ENCODE results near the gene IFT81.

The IFT81 gene

DNA sequence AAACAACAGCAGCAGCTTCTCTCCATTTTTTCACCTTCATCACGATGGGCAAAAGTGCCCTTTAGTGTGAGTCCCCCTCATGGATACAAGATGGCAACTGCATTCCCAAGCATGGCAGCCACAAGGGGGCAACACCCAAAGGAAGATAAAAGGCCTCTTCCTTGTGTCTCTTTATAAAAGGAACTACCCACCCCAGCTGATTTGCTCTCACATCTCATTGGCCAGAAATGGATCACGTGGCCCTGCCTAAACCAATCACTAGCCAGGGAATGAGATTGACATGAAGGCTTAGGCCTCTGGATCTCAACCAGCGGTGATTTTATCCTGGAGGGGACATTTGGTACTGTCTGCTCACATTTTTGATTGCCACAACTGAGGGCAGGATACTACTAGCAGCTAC, 21.9 kb upstream of the IFT81 start:
- TF ChIP-seq GATA2 (IDR thresholded peaks at IDR 0.05; ENCODE audit: low read depth, low read length), result no peak

DNA sequence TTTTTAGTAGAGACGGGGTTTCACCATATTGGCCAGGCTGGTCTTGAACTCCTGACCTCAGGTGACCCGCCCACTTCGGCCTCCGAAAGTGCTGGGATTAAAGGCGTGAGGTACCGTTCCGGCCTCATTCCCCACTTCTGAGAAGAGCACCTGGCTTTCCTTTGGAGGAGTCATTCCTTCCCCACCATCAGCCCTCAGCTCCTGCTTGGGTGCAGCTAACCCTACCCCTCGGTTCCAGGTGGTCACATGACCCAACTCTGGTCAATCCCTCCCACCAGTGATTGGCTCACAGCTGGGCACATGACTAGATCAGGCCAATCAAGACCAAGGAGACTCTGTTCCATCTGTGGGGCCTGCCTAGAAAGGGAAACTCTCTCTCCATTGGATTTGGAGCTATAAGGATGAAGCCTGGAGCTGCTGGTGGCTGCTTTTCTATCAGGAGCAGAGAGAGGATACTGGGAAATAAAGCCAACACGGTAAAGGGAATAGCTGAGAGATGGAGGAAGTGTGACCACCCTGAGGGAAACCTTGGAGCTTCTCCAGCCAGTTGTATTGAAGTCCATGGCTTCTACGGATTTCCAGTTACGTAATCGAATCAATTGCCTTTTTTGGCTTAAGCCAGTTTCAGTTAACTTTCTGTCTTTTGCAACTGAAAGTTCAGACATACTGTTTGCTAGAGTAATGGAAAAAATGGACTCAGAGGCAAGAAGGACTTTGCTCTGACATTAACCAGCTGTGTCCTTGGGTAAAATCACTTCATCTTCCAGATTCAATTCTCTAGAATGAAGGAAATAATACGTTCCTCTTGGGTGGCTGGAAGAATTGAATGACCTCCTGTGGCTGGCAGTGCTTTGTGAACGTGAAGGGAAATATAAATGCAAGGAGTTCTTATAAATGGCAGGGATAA, 19.7 kb upstream of the IFT81 start:
- no peak for TF ChIP-seq GATA2 (IDR thresholded peaks at IDR 0.05; ENCODE audit: low read depth, low read length)
- TF ChIP-seq GATA3 (IDR thresholded peaks at IDR 0.05; ENCODE audit: low read depth, low read length), result no peak

DNA sequence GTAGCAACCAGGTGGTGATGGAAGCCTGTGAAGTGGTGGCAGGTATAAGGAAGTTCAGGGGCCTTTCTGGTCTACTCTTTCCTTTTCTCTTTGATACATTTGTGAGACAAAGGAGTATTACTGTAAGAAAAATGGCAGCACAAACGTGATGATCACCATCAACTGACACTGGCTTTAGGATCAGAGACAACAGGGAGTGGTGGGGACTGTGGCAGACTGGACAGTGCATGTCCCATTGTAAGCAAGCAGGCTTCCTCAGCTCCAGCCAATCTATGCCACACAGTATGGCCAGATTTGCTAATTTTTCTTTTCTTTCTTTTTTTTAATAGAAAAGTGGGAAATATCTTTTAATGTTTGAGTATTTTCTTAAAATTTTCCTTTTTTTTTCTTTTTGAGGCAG, 19.0 kb upstream of the IFT81 start:
- TF ChIP-seq GATA2 (IDR thresholded peaks at IDR 0.05; ENCODE audit: low read depth, low read length) (no peak), GATA3 (IDR thresholded peaks at IDR 0.05; ENCODE audit: low read depth, low read length) (no peak)

DNA sequence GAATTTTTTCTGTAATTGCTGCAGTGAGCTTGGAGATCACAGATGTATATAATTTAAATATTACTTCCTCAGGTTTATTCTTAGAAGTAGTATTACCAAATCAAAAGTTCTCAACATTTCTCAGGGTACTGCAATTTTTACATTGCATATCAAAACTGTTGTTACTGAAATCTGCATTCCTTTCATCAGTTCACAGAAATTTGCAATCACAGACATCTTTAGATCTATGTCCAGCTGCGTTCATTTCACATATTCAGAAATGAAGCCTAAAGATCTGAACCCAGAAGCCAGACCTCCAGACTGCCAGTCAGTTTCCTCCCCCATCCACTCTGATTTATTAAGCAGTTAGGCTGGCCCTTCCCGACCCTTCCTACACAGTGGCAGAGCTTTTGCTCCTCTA, 18.2 kb upstream of the IFT81 start:
- no peak for TF ChIP-seq GATA3 (IDR thresholded peaks at IDR 0.05; ENCODE audit: low read depth, low read length)
- TF ChIP-seq GATA2 (IDR thresholded peaks at IDR 0.05; ENCODE audit: low read depth, low read length), result no peak

DNA sequence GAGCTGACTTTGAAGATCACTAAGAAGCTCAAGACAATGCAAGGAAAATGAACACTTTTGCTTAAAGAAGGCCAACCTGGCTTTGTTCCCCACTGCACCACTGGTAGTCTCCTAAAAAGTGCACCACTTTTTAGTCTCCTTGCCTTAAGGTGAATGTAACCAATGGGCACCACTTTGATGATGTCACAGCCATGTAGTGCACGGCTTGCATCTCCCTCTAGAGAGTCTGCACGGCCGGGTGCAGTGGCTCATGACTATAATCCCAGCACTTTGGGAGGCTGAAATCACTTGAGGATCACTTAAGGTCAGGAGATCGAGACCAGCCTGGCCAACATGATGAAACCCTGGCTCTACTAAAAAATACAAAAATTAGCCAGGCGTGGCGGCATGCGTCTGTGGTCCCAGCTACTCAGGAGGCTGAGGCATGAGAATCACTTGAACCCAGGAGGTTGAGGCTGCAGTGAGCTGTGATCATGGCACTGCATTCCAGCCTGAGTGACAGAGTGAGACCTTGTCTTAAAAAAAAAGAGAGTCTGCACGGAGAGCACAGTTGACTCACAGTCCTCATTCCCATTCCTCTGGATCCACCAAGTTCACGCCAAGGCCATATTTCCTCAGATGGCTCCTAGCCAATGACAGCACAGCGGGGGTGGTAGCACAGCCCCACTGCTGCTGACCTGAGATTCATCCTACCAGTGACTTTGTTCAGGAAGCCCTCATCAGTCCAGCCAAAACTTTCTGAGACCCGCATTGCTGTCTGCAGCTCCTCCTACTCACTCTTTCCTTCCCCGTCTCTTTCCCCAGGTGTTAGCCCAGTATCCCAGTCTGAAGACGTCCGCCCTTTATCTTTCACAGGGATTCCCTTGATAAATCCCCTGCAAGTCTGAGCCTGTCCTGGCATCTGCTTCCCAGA, 16.5 kb upstream of the IFT81 start:
- TF ChIP-seq GATA3 (IDR thresholded peaks at IDR 0.05; ENCODE audit: low read depth, low read length) (no peak), GATA2 (IDR thresholded peaks at IDR 0.05; ENCODE audit: low read depth, low read length) (no peak)

DNA sequence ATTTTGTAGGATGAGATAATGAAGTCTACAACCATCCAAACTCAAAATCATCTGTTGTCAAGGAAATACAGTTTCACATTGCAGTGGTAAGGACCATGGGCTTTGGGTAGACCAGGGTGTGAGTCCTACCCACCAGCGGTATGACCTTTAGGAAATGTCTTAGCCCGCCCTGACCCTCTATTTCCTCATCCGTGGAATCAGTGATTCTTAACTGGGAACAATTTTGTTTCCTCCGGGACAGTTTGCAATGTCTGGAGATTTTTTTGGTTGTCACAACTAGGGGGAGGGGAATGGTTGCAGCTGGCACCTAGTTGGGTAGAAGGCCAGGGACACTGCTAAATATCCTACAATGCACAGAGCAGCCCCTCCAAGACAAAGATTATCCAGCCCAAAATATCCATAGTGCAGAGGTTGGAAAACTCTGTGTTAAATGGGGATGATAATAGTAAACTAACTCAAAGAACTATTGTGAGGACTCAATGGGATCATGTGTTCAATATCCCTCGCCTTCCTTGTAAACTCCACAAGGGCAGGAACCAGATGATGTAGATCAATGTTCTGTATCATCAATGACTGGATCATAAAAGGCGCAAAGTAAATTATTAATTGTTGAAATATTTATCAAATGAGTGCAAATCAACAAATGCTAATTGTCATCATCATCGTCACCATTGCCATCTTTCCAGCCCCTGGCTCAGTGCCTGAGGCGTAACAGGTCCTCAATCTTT, 15.7 kb upstream of the IFT81 start:
- no peak for TF ChIP-seq GATA2 (IDR thresholded peaks at IDR 0.05; ENCODE audit: low read depth, low read length)
- no peak for TF ChIP-seq GATA3 (IDR thresholded peaks at IDR 0.05; ENCODE audit: low read depth, low read length)

DNA sequence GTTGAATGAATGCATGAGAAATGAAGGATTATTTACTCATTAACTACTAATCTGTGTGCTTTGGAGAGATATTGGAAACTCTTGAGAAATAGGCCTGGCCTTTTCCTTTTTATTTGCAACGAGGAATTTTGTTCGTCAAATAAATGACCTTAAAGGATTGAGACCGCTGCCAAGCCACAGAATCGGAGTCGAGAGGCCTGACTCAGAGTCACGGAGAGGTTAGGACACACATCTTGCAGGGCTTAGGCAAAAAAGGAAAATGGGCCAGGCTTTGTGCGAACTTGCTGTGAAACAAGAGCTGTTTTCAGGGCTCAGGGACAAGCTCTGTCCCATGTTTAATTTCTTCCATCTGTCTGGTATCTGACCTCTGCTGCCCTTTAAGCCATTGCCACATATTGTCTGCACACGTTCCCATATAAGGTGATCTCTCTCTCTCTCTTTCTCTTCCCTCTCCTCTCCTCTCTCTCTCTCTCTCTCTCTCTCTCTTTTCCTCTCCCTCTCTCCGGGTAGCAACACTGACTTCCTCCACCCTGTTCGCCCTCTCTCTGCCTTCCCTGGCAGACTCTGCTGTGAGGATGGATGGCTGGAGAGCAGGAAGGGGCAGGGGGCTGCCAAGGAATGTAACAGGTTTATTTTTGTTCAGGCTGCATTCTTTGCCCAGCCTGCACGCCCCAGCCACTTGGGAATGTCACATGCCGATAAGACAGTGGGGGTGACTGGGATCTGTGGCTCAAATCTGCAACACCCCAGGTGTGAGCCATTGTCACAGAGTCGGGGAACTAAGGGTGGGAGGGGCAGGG, 14.9 kb upstream of the IFT81 start:
- TF ChIP-seq GATA3 (IDR thresholded peaks at IDR 0.05; ENCODE audit: low read depth, low read length) (no peak), GATA2 (IDR thresholded peaks at IDR 0.05; ENCODE audit: low read depth, low read length) (no peak)

DNA sequence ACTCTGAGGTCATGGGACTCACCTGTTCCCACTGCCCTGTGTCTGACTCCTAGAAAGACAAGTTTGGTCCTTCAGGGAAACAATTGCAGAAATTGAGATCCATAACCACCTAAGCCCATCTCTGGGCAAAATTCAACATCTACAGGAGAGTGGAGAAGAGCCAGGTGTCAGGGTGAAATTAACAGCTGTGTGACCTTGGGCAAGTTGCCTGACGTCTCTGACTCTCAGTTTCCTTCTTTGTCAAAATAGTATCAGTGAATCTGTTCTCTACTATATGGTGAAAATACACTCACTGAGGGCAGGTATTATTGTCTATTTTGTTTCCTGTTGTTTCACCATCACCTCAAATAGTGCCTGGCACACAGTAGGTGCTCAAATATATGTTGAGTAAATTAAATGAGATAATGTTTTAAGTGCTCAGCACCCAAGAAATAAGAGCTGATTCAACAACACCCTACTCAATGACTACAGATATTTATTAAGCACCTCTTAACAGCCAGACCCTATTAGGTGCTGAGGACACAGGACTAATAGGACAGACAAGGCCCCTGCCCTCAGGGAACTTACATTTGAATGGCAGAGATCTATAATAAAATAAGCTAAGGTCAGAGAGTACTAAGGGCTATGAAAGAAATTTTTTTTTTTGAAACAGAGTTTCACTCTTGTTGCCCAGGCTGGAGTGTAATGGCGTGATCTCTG, 14.2 kb upstream of the IFT81 start:
- TF ChIP-seq GATA3 (IDR thresholded peaks at IDR 0.05; ENCODE audit: low read depth, low read length), result no peak

DNA sequence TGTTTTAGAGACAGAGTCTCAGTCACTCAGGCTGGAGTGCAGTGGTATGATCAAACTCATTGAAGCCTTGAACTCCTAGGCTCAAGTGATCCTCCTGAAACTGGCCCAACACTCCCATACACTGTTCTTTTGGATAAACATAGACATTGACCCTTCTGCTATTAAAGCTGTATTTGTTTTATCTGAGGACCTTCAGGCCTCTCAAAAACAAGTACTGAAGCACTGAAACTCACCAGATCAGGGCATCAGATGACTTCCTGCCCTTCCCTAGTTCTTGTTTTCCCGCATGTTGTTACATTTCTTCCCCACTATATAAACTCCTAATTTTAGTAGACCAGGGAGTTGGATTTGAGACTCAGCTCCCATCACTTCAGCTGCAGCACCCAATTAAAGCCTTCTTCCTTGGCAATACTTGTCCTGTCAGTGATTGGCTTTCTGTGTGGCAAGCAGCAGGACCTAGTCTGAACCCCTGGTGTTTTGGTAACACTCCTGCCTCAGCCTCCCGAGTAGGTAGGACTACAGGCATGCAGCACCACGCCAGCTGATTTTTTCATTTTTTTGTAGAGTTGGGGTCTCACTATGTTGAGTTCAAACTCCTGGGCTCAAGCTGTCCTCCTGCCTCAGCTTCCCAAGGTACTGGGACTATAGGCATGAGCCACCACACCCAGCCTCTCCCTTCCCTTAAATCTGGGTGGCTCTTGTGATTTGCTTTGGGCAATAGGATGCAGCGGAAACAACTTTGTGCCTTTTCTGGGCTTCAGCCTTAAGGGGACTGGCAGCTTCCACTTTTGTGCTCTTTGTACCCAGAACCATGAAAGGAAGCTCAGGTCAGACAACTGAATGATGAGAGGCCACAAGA, 12.5 kb upstream of the IFT81 start:
- TF ChIP-seq GATA2 (IDR thresholded peaks at IDR 0.05; ENCODE audit: low read depth, low read length) (no peak), GATA3 (IDR thresholded peaks at IDR 0.05; ENCODE audit: low read depth, low read length) (no peak)

DNA sequence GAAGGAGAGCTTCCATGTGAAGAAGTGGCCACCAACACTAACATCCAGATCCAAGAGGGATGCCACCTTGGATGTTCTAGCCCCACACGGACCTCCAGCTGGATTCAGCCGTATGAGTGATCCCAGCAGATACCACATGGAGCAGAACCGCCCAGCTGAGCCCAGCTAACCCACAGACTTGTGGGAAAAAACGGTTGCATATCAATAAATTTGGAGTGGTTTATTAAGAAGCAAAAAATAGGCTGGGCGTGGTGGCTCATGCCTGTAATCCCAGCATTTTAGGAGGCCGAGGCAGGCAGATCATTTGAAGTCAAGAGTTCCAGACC, 11.9 kb upstream of the IFT81 start:
- TF ChIP-seq GATA3 (IDR thresholded peaks at IDR 0.05; ENCODE audit: low read depth, low read length), result no peak
- no peak for TF ChIP-seq GATA2 (IDR thresholded peaks at IDR 0.05; ENCODE audit: low read depth, low read length)

DNA sequence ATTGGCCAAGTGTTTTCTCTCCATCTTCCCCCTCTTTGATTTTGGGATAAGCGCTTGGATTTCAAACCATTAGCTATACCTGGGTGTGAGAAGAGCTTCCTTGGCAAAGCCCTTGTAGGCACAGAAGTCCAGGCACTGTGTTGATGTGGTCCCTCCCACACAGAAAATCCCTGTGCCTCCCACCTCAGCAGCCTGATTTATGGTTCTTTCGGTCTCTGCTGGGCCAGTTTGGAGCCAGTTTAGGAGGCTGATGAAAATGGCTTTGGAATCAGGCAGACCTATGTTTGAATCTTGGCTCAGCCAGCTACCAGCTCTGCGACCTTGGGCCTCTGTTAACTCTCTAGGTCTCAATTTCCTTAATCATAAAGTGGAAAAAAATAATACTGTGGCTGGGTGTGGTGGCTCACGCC, 9.6 kb upstream of the IFT81 start:
- TF ChIP-seq GATA2 (IDR thresholded peaks at IDR 0.05; ENCODE audit: low read depth, low read length) (no peak), GATA3 (IDR thresholded peaks at IDR 0.05; ENCODE audit: low read depth, low read length) (no peak)

DNA sequence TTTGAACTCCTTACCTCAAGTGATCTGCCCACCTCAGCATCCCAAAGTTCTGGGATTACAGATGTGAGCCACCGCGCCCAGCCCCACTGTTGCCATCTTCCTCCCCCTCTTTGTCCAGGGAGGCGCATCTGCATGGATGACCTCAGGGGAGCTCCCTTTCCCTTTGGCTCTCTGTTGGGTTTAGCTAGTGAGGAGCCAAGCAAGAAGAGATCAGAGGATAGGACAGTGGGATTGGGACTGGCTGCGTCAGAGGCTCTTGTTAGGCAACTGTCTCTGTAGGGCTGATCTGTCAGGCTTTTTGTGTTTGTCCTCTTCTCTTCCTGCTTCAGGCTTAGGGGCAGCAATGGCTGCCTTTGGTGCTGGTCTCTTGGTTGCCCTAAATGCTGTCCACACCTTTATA, 8.5 kb upstream of the IFT81 start:
- TF ChIP-seq GATA3 (IDR thresholded peaks at IDR 0.05; ENCODE audit: low read depth, low read length) (no peak), GATA2 (IDR thresholded peaks at IDR 0.05; ENCODE audit: low read depth, low read length) (no peak)

Measured in SH-SY5Y (cell line).